Measurements from ENCODE around the gene ERGIC3.

ERGIC3 gene

GRCh38 chr20:35587436-35587835 lies 45.6 kb downstream of the ERGIC3 start:
- no peak for TF ChIP-seq SP7 (tag by site-specific recombination; IDR thresholded peaks at IDR 0.05)
- no peak for TF ChIP-seq ZNF747 (tag by site-specific recombination; IDR thresholded peaks at IDR 0.05)
- no peak for TF ChIP-seq ZNF341 (tag by site-specific recombination; IDR thresholded peaks at IDR 0.05; ENCODE audit: low read depth)
- no peak for TF ChIP-seq ZNF792 (tag by site-specific recombination; IDR thresholded peaks at IDR 0.05)
- TF ChIP-seq ZNF335 (tag by site-specific recombination; conservative IDR thresholded peaks at IDR 0.05) = no peak
- TF ChIP-seq ZNF175 (tag by site-specific recombination; IDR thresholded peaks at IDR 0.05) = no peak
- TF ChIP-seq ZBTB10 (tag by site-specific recombination; IDR thresholded peaks at IDR 0.05) = no peak
- TF ChIP-seq ZNF677 (tag by site-specific recombination; IDR thresholded peaks at IDR 0.05) = no peak
- no peak for TF ChIP-seq ZNF302 (tag by site-specific recombination; IDR thresholded peaks at IDR 0.05; ENCODE audit: low read depth)
- TF ChIP-seq ZNF561 (tag by site-specific recombination; IDR thresholded peaks at IDR 0.05; ENCODE audit: borderline replicate concordance) = no peak
- no peak for TF ChIP-seq ZNF214 (tag by site-specific recombination; IDR thresholded peaks at IDR 0.05; ENCODE audit: borderline replicate concordance)
- no peak for TF ChIP-seq HOXD13 (CRISPR knock-in tag; IDR thresholded peaks at IDR 0.05; ENCODE audit: borderline replicate concordance)
- TF ChIP-seq ZNF629 (tag by site-specific recombination; IDR thresholded peaks at IDR 0.05) = no peak
- TF ChIP-seq ZNF146 (tag by site-specific recombination; IDR thresholded peaks at IDR 0.05) = no peak
- TF ChIP-seq YY1 (tag by site-specific recombination; IDR thresholded peaks at IDR 0.05) = no peak
- H3K4me1 ChIP-seq (ENCODE audit: control insufficient read depth, insufficient read depth, low read length) = no peaks in the 10 kb centered on the region
- ChIA-PET POLR2A (no interaction called here), CTCF (no interaction called here)
- H3K27ac ChIP-seq (ENCODE audit: extremely low read depth, low read depth, low read length) = no peak overlapping the region
- no peaks in the 10 kb centered on the region for H3K9me3 ChIP-seq (ENCODE audit: control insufficient read depth, insufficient read depth, low read depth, low read length)
- peaks cover 0 to 2% of the 10 kb centered on the region in 2 experiments; a peak in 1 of 3 replicates for H3K36me3 ChIP-seq (ENCODE audit: control insufficient read depth in 2 of 2, insufficient read depth in 1 of 2, low read length in 2 of 2)
- H3K4me3 ChIP-seq (ENCODE audit: low read depth, low read length) = no peak overlapping the region

- H3K4me3 ChIP-seq (ENCODE audit: low read depth, low read length) = no peak overlapping the region
- H3K9me3 ChIP-seq (ENCODE audit: control insufficient read depth, insufficient read depth, low read depth, low read length) = no peaks in the 10 kb centered on the region
- no peak overlapping the region for H3K27ac ChIP-seq (ENCODE audit: extremely low read depth, low read depth, low read length)
- H3K36me3 ChIP-seq (ENCODE audit: control insufficient read depth in 2 of 2, insufficient read depth in 1 of 2, low read length in 2 of 2) = no peaks in the 10 kb centered on the region
- ChIA-PET CTCF (interaction anchor here (0.8 to 1.1 kb wide), 2 partner anchors 16 to 31 kb away, joined by 3 to 6 read pairs; no protein-coding TSS in a partner anchor), POLR2A (no interaction called here)
- H3K4me1 ChIP-seq (ENCODE audit: control insufficient read depth, insufficient read depth, low read length) = no peaks in the 10 kb centered on the region
- TF ChIP-seq GLI2 (tag by site-specific recombination; IDR thresholded peaks at IDR 0.05; ENCODE audit: borderline replicate concordance, low read depth) (no peak), SCRT1 (tag by site-specific recombination; IDR thresholded peaks at IDR 0.05; ENCODE audit: borderline replicate concordance) (peak; percentile 49; the same call in 1 of the 2 replicates), SCRT2 (tag by site-specific recombination; IDR thresholded peaks at IDR 0.05) (peak; percentile 80)
Measured at GRCh38 chr20:35588397-35588796, 46.5 kb downstream of the ERGIC3 start.

GRCh38 chr20:35592339-35592974 lies 50.6 kb downstream of the ERGIC3 start:
- ChIA-PET CTCF (interaction anchor here (0.7 to 1.1 kb wide), 3 partner anchors 16 to 80 kb away, joined by 3 read pairs; no protein-coding TSS in a partner anchor), POLR2A (interaction anchor here (0.6 kb wide), 1 partner anchor 635 kb away, joined by 9 read pairs; no protein-coding TSS in a partner anchor)
- H3K4me1 ChIP-seq (ENCODE audit: control insufficient read depth, insufficient read depth, low read length) = no peaks in the 10 kb centered on the region
- no peaks in the 10 kb centered on the region for H3K9me3 ChIP-seq (ENCODE audit: control insufficient read depth, insufficient read depth, low read depth, low read length)
- H3K4me3 ChIP-seq (ENCODE audit: low read depth, low read length) = no peak overlapping the region
- no peaks in the 10 kb centered on the region for H3K36me3 ChIP-seq (ENCODE audit: control insufficient read depth in 2 of 2, insufficient read depth in 1 of 2, low read length in 2 of 2)
- no peak overlapping the region for H3K27ac ChIP-seq (ENCODE audit: extremely low read depth, low read depth, low read length)
- 0 out of 2 replicates have a peak, but pooled peaks have one; percentile 30 for TF ChIP-seq ZNF362 (tag by site-specific recombination; IDR thresholded peaks at IDR 0.05)
- peak; percentile 61; the same call in 1 of the 2 replicates for TF ChIP-seq ZBTB20 (tag by site-specific recombination; IDR thresholded peaks at IDR 0.05)
- TF ChIP-seq ZNF692 (tag by site-specific recombination; IDR thresholded peaks at IDR 0.05) = no peak
- TF ChIP-seq IKZF3 (tag by site-specific recombination; IDR thresholded peaks at IDR 0.05) = no peak
- peak; percentile 85 for TF ChIP-seq GLIS1 (tag by site-specific recombination; IDR thresholded peaks at IDR 0.05)
- no peak for TF ChIP-seq ZNF654 (tag by site-specific recombination; IDR thresholded peaks at IDR 0.05; ENCODE audit: low read depth)

Data from HEK293 (cell line).